Tibial artery (tissue), 4 donors: Measurements from ENCODE around the gene CAMK2B.

ENCODE experiments used
- DNase-seq, 2 donors: peaks; one replicate each; pipeline ENCODE4 v3.0.0-alpha.2; 2019
- H3K27ac ChIP-seq, 2 donors: fragments of 200-600 bp; sonication (generic) in 1 of 2; 1 replicate in 1 of 2; 2 replicates in 1 of 2; pipeline ENCODE4 v1.5.1; 2018 to 2019; ENCODE audit warnings: mild to moderate bottlenecking in 1 of 2
- H3K27me3 ChIP-seq, 2 donors: fragments of 200-600 bp; sonication (generic) in 1 of 2; one replicate each; pipeline versions ENCODE4 v1.5.1 to v1.6.0; 2016 to 2019
- H3K36me3 ChIP-seq, 3 donors: fragments of 200-600 bp; sonication (generic) in 2 of 3; one replicate each; pipeline ENCODE4 v1.5.1; 2016 to 2019; ENCODE audit warnings: mild to moderate bottlenecking in 2 of 3
- H3K4me1 ChIP-seq, 4 donors: fragments of 200-600 bp; sonication (generic) in 2 of 4; 1 replicate in 3 of 4; 2 replicates in 1 of 4; pipeline ENCODE4 v1.5.1; 2016 to 2019
- H3K4me3 ChIP-seq, 2 donors: fragments of 200-600 bp; sonication (generic) in 1 of 2; 1 replicate in 1 of 2; 2 replicates in 1 of 2; pipeline ENCODE4 v1.5.1; 2018 to 2019; ENCODE audit warnings: mild to moderate bottlenecking in 2 of 2
- H3K9me3 ChIP-seq, 3 donors: fragments of 200-600 bp; sonication (generic) in 1 of 3; one replicate each; pipeline ENCODE4 v1.5.1; 2016 to 2019
- CTCF ChIP-seq, 2 experiments: fragments of 200-600 bp in 1 of 2; fragments of 450-650 bp in 1 of 2; IDR thresholded peaks; one replicate each; pipeline ENCODE4 v1.5.1; 2017 to 2019; ENCODE audit warnings: antibody characterized with exemption in 2 of 2, mild to moderate bottlenecking in 1 of 2, moderate library complexity in 1 of 2
- intact Hi-C: fragments of 100-400 bp; cut with DNase I; formaldehyde crosslinking; loops from one replicate; pipeline ENCODE4 v1.15.0; 2023; ENCODE audit warnings: low total_unique reads

Gene CAMK2B

GRCh38 chr7:44290252-44290620 is 35.2 kb downstream of the CAMK2B start:
- no peak overlapping the region for H3K27ac ChIP-seq
- H3K27me3 ChIP-seq: peaks cover 0 to 24% of the 10 kb centered on the region in 2 donors
- no peaks in the 10 kb centered on the region for H3K9me3 ChIP-seq
- intact Hi-C loops: no loop called here
- H3K4me3 ChIP-seq: no peak overlapping the region
- H3K4me1 ChIP-seq: no peaks in the 10 kb centered on the region
- H3K36me3 ChIP-seq: no peaks in the 10 kb centered on the region
- no peak for TF ChIP-seq CTCF (IDR thresholded peaks at IDR 0.05)
- DNase-seq: peak; percentile 5 to 48

DNA sequence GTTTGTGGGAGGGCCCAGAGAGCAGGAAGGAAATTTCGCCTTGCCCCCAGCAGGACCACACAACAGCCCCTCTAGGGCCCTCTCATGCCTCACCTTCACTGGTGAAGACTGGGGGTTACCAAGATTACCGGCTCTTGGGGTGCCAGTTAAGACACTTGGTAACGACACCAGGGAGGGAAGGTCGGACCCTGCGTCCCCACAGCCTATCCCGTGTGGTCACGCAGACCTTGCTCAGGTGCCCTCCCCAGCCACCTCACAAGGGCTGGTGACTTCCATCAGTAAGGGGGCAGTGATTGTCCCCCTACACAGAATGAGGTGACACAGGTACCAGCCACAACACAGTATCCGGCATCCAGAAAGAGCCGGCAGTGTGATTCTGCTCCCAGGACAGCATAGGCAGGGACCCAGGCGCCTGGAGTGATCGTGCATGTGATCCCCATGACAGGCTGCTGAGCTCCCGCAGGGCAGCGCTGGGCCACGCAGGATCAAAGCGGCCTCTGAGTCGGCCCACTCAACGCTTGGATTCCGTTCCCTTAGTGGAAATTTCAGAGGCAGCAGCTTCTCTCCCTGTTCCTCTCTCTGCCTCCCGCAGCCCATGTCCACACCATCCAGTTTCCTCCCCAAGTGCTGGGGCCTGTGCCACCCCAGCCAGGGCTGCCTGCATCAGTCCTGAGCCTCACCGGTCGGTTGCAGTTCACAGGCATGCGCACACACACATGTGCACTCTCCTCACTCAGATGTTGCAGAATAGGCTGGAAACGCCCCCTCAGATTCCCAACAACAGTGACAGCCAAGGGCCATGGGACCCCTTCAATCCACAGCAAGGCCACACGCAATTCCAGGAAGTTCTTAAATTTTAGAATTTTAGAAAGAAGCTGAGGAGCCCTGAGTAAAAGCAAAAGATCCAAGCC is 35.8 kb downstream of the CAMK2B start:
- intact Hi-C loops: no loop called here
- Histone ChIP-seq H3K4me3 (no peak overlapping the region), H3K27me3 (peaks cover 0 to 20% of the 10 kb centered on the region in 2 donors), H3K9me3 (no peaks in the 10 kb centered on the region), H3K4me1 (no peaks in the 10 kb centered on the region), H3K36me3 (no peaks in the 10 kb centered on the region), H3K27ac (no peak overlapping the region)
- TF ChIP-seq CTCF (IDR thresholded peaks at IDR 0.05): no peak
- peak; percentile 17 to 51 for DNase-seq

DNA sequence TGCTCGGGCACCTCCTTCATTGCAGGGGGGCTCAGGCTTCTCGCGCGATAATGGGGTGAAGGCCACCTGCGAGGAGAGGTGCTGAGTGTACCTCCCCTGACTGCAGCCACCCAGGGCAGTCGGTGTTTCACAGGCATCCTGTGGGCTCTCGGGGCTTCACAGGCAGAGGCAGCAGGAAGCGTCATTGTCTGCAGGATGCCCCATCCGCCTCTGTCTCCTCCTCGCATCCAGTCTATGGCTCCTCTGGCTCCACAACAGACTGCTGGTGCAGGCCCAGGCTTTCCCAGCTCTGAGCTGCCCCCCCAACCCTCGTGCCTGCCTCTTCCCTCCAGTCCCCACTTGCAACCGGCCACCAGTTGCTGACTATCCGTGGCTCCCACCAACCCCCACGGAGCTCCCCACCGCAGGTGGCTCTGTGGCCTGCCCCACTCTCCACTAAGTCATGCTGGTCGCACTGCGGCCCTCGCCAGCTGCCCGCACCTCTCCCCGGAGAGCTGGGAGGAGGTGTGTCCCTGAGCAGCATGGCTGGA is 36.5 kb downstream of the CAMK2B start:
- Histone ChIP-seq H3K27me3 (peaks cover 0 to 12% of the 10 kb centered on the region in 2 donors), H3K9me3 (no peaks in the 10 kb centered on the region), H3K36me3 (no peaks in the 10 kb centered on the region), H3K27ac (no peak overlapping the region), H3K4me3 (no peak overlapping the region), H3K4me1 (no peaks in the 10 kb centered on the region)
- no peak for TF ChIP-seq CTCF (IDR thresholded peaks at IDR 0.05)
- intact Hi-C loops: no loop called here
- peak; percentile 3 to 45 for DNase-seq

GRCh38 chr7:44288381-44288685 is 37.1 kb downstream of the CAMK2B start:
- TF ChIP-seq CTCF (IDR thresholded peaks at IDR 0.05): no peak
- no peaks in the 10 kb centered on the region for H3K36me3 ChIP-seq
- peak in 1 of 2 donors; percentile 12 for DNase-seq
- H3K4me3 ChIP-seq: no peak overlapping the region
- no peaks in the 10 kb centered on the region for H3K4me1 ChIP-seq
- intact Hi-C loops: no loop called here
- no peaks in the 10 kb centered on the region for H3K9me3 ChIP-seq
- H3K27me3 ChIP-seq: peaks cover 0 to 8% of the 10 kb centered on the region in 2 donors
- H3K27ac ChIP-seq: no peak overlapping the region

DNA sequence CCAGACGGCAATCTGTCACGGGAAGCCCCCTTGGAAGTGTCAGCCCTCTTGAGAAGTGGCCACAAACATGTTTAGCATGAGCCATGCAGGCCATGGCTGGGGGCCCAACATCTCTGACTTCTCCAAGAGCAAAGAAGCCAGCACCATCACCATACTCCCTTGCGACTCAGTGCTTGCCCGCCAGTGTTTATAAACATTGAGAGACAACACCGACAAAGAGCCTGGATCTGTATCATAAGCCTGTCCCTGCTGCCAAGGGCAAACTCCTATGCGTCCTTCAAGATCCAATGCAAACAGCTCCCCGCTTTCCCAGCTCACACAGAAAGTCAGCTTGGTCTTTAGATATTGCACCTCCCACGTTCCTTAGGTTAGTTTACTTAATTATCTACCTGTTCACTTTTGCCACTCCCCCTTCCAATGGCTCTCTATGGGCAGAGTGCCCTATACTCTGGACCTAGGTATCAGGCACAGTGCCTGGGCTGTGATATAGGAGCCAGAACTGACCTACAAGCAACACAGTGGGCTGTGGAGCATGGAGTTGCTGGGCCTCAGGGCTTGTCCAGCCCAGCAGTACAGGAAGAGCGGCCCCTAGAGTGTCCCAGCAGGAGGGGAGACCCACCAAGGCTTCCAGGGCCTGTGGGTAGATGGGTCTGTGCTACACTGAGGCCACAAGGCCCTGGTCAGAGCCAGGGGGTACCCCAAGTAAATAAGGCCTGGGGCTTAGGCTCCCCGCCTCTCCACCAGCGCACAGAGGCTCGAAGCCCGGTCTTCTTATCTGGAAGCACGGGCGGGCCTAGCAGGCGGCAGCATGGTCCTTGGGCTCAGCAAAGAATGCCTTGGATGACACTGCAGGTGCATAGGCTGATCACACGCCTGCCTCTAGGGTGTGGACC is 37.7 kb downstream of the CAMK2B start:
- TF ChIP-seq CTCF (IDR thresholded peaks at IDR 0.05): no peak
- Histone ChIP-seq H3K36me3 (no peaks in the 10 kb centered on the region), H3K4me1 (no peaks in the 10 kb centered on the region), H3K27me3 (peaks cover 0 to 2% of the 10 kb centered on the region in 2 donors), H3K4me3 (no peak overlapping the region), H3K27ac (no peak overlapping the region), H3K9me3 (no peaks in the 10 kb centered on the region)
- DNase-seq: peak; percentile 8 to 55
- intact Hi-C loops: no loop called here
